Left ventricle myocardium inferior (tissue), 1 donor: ENCODE data around the gene TES. TPM values are rescaled to one million over a fixed set of nuclear protein-coding genes. Genes with fewer than 3 reads are reported as not detected.

Experiments
- DNase-seq: peaks from one replicate; pipeline ENCODE4 v3.0.0-alpha.2; 2020
- H3K27ac ChIP-seq: fragments of 200-600 bp; replicated peaks from 2 replicates; pipeline ENCODE4 v1.8.0; 2021
- H3K27me3 ChIP-seq: fragments of 200-600 bp; 2 replicates; pipeline ENCODE4 v1.8.0; 2021; ENCODE audit warnings: low read depth
- H3K36me3 ChIP-seq: fragments of 200-600 bp; 2 replicates; pipeline ENCODE4 v1.8.0; 2021
- H3K4me1 ChIP-seq: fragments of 200-600 bp; 2 replicates; pipeline ENCODE4 v1.8.0; 2021
- H3K4me3 ChIP-seq: fragments of 200-600 bp; 2 replicates; pipeline ENCODE4 v1.8.0; 2021; ENCODE audit warnings: mild to moderate bottlenecking, moderate library complexity
- H3K9me3 ChIP-seq: fragments of 200-600 bp; replicated peaks from 2 replicates; pipeline ENCODE4 v1.8.0; 2021
- CTCF ChIP-seq: fragments of 200-600 bp; IDR thresholded peaks from 2 replicates; pipeline ENCODE4 v1.8.0; 2021; ENCODE audit warnings: antibody characterized with exemption, mild to moderate bottlenecking, borderline replicate concordance
- intact Hi-C: fragments of 100-400 bp; cut with micrococcal nuclease; formaldehyde crosslinking; loops from one replicate; pipeline ENCODE4 v1.11.0; 2022
- total RNA-seq: library from RNA; stranded (reverse); fragmentation: NEBNext Ultra II Directional; extraction: Animal tissue kit (Norgen Biotek cat#: 25700); gene quantifications from one replicate; pipeline ENCODE4 v1.2.1, GENCODE V29; 2021
- donor health status: DM: no; HTN: yes; CAD: no; lungs with severe emphysema.

The TES gene
- total RNA-seq, 1 donor from 2014 or later: 13.9 TPM

- Histone ChIP-seq H3K27ac (no peak overlapping the region), H3K9me3 (no peaks in the 10 kb centered on the region), H3K4me1 (no peaks in the 10 kb centered on the region), H3K27me3 (no peaks in the 10 kb centered on the region), H3K4me3 (no peak overlapping the region), H3K36me3 (no peaks in the 10 kb centered on the region)
- no peak for TF ChIP-seq CTCF
- intact Hi-C loops: no loop called here
- no peak for DNase-seq
Observed at GRCh38 chr7:116194115-116194514, 16.2 kb upstream of the TES start.

GRCh38 chr7:116195451-116195850 is 14.9 kb upstream of the TES start:
- H3K27me3 ChIP-seq: no peaks in the 10 kb centered on the region
- no peaks in the 10 kb centered on the region for H3K36me3 ChIP-seq
- intact Hi-C loops: no loop called here
- no peak for DNase-seq
- no peaks in the 10 kb centered on the region for H3K4me1 ChIP-seq
- H3K27ac ChIP-seq: no peak overlapping the region
- no peak for TF ChIP-seq CTCF
- H3K9me3 ChIP-seq: no peaks in the 10 kb centered on the region
- no peak overlapping the region for H3K4me3 ChIP-seq

- H3K27me3 ChIP-seq: no peaks in the 10 kb centered on the region
- no peaks in the 10 kb centered on the region for H3K9me3 ChIP-seq
- H3K4me3 ChIP-seq: no peak overlapping the region
- no peaks in the 10 kb centered on the region for H3K4me1 ChIP-seq
- intact Hi-C loops: no loop called here
- no peaks in the 10 kb centered on the region for H3K36me3 ChIP-seq
- DNase-seq: no peak
- TF ChIP-seq CTCF: no peak
- H3K27ac ChIP-seq: no peak overlapping the region
Observed at GRCh38 chr7:116196947-116197346, 13.4 kb upstream of the TES start.

GRCh38 chr7:116197360-116197759 is 13.0 kb upstream of the TES start:
- no peaks in the 10 kb centered on the region for H3K27me3 ChIP-seq
- no peak overlapping the region for H3K27ac ChIP-seq
- intact Hi-C loops: no loop called here
- no peaks in the 10 kb centered on the region for H3K4me1 ChIP-seq
- no peak overlapping the region for H3K4me3 ChIP-seq
- DNase-seq: no peak
- no peaks in the 10 kb centered on the region for H3K9me3 ChIP-seq
- no peak for TF ChIP-seq CTCF
- H3K36me3 ChIP-seq: no peaks in the 10 kb centered on the region

GRCh38 chr7:116198748-116199410 is 11.5 kb upstream of the TES start:
- no peaks in the 10 kb centered on the region for H3K27me3 ChIP-seq
- no peak overlapping the region for H3K27ac ChIP-seq
- no peaks in the 10 kb centered on the region for H3K4me1 ChIP-seq
- no peaks in the 10 kb centered on the region for H3K9me3 ChIP-seq
- no peak for DNase-seq
- TF ChIP-seq CTCF: no peak
- H3K4me3 ChIP-seq: no peak overlapping the region
- intact Hi-C loops: no loop called here
- H3K36me3 ChIP-seq: no peaks in the 10 kb centered on the region
